Caco-2 (cell line): ENCODE results near the gene RPS6KA5. TPM values are rescaled to one million over a fixed set of nuclear protein-coding genes. Genes with fewer than 3 reads are reported as not detected.

Experiments used
- BruUV-seq: library from RNA; stranded (reverse); fragments of 400-500 nt; replicated peaks from 2 replicates; lab custom pipeline; 2021; lab: Mats Ljungman, UMichigan
- CTCF ChIA-PET: fragments of 300-600 bp; sonication (Branson Sonifier 250); formaldehyde crosslinking; loops from one replicate; lab custom pipeline; 2022; ENCODE audit warnings: antibody characterized with exemption; lab: Charles Lee
- POLR2A ChIA-PET: fragments of 300-600 bp; sonication (Branson Sonifier 250); formaldehyde crosslinking; loops from one replicate; lab custom pipeline; 2022; ENCODE audit warnings: antibody characterized with exemption; lab: Charles Lee
- DNase-seq, 2 experiments: peaks; one replicate each; pipeline versions ENCODE4 v3.0.0 to v3.0.0-alpha.2; 2020 to 2022
- H3K27me3 ChIP-seq: replicated peaks from 2 replicates; pipeline ENCODE4 v1.6.0; 2011; ENCODE audit warnings: low read length; ENCODE audit not compliant: control insufficient read depth, insufficient read depth
- H3K36me3 ChIP-seq: 2 replicates; pipeline ENCODE4 v1.5.1; 2011; ENCODE audit warnings: low read length; ENCODE audit not compliant: control insufficient read depth, insufficient read depth
- H3K4me1 ChIP-seq: fragments of 250-450 bp; sonication (Bioruptor Pico); 2 replicates; pipeline ENCODE4 v1.5.1; 2020; ENCODE audit warnings: mild to moderate bottlenecking
- H3K4me3 ChIP-seq: 2 replicates; pipeline ENCODE4 v1.5.1; 2011; ENCODE audit warnings: low read depth, mild to moderate bottlenecking, control low read depth, low read length
- H3K9me3 ChIP-seq: fragments of 250-450 bp; sonication (Bioruptor Pico); 2 replicates; pipeline ENCODE4 v1.5.1; 2020; ENCODE audit warnings: mild to moderate bottlenecking, moderate library complexity
- H3K27ac Mint-ChIP-seq: one replicate; pipeline ENCODE4 v1.8.0; 2022; ENCODE audit warnings: mixed read lengths; ENCODE audit not compliant: unreplicated experiment
- H3K27me3 Mint-ChIP-seq: one replicate; pipeline ENCODE4 v1.8.0; 2022; ENCODE audit warnings: mixed read lengths; ENCODE audit not compliant: insufficient read depth, unreplicated experiment
- H3K36me3 Mint-ChIP-seq: one replicate; pipeline ENCODE4 v1.8.0; 2022; ENCODE audit warnings: mild to moderate bottlenecking, mixed read lengths; ENCODE audit not compliant: insufficient read depth, unreplicated experiment
- H3K4me1 Mint-ChIP-seq: one replicate; pipeline ENCODE4 v1.8.0; 2022; ENCODE audit warnings: low read depth, mixed read lengths; ENCODE audit not compliant: unreplicated experiment
- H3K4me3 Mint-ChIP-seq: one replicate; pipeline ENCODE4 v1.8.0; 2022; ENCODE audit warnings: mild to moderate bottlenecking, moderate library complexity, mixed read lengths; ENCODE audit not compliant: unreplicated experiment
- H3K9me3 Mint-ChIP-seq: one replicate; pipeline ENCODE4 v1.8.0; 2022; ENCODE audit warnings: mixed read lengths; ENCODE audit not compliant: unreplicated experiment
- intact Hi-C: fragments of 100-400 bp; cut with micrococcal nuclease; formaldehyde crosslinking; loops from one replicate; pipeline ENCODE4 v1.10.0; 2022; ENCODE audit not compliant: unreplicated experiment
- total RNA-seq: library from RNA; stranded (reverse); gene quantifications from 2 replicates; pipeline ENCODE4 v1.2.3, GENCODE V29; 2022
- TF ChIP-seq, protein P1 (sequence below), 2 experiments: fragments of 200-600 bp in 1 of 2; IDR thresholded peaks; 1 replicate in 1 of 2; 2 replicates in 1 of 2; pipeline versions ENCODE4 v1.5.1 to v1.8.0; 2011 to 2022; ENCODE audit warnings: antibody characterized with exemption in 1 of 2, control low read depth in 1 of 2, inconsistent platforms in 1 of 2, low read depth in 1 of 2, low read length in 1 of 2, mild to moderate bottlenecking in 1 of 2, moderate library complexity in 1 of 2; ENCODE audit not compliant: insufficient read depth in 1 of 2, severe bottlenecking in 1 of 2, unreplicated experiment in 1 of 2

RPS6KA5 gene
- total RNA-seq, 1 experiment from 2014 or later = 5.7 TPM

DNA sequence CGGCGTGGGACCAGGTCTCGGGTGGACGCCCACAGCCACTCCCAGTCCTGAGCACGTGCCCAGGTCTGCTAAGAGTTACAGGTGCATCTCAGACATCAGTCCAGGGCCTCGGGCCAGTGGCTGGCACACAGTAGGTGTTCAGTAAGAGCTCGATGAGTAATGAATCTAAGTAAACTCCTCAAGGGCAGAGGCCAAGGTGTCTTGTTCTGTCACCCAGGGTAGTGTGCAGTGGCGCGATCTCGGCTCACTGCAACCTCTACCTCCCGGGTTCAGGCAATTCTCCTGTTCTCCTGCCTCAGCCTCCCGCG lies 255.4 kb downstream of the RPS6KA5 start:
- Histone ChIP-seq H3K36me3 (no peaks in the 10 kb centered on the region), H3K9me3 (no peaks in the 10 kb centered on the region), H3K4me1 (peaks cover 7% of the 10 kb centered on the region; the same call in 1 of the 2 replicates), H3K27me3 (no peaks in the 10 kb centered on the region), H3K4me3 (no peak overlapping the region)
- no peak for DNase-seq
- POLR2A ChIA-PET = no interaction called here
- H3K9me3 Mint-ChIP-seq = no peaks in the 10 kb centered on the region
- CTCF ChIA-PET = no interaction called here
- no peaks in the 10 kb centered on the region for H3K27me3 Mint-ChIP-seq
- intact Hi-C loops = no loop called here
- no peak overlapping the region for H3K4me3 Mint-ChIP-seq
- TF ChIP-seq, protein P1, sequence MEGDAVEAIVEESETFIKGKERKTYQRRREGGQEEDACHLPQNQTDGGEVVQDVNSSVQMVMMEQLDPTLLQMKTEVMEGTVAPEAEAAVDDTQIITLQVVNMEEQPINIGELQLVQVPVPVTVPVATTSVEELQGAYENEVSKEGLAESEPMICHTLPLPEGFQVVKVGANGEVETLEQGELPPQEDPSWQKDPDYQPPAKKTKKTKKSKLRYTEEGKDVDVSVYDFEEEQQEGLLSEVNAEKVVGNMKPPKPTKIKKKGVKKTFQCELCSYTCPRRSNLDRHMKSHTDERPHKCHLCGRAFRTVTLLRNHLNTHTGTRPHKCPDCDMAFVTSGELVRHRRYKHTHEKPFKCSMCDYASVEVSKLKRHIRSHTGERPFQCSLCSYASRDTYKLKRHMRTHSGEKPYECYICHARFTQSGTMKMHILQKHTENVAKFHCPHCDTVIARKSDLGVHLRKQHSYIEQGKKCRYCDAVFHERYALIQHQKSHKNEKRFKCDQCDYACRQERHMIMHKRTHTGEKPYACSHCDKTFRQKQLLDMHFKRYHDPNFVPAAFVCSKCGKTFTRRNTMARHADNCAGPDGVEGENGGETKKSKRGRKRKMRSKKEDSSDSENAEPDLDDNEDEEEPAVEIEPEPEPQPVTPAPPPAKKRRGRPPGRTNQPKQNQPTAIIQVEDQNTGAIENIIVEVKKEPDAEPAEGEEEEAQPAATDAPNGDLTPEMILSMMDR (IDR thresholded peaks at IDR 0.05; ENCODE audit: insufficient read depth in 1 of 2, low read depth in 1 of 2, low read length in 1 of 2, severe bottlenecking in 1 of 2, unreplicated experiment in 1 of 2) = no peak
- H3K27ac Mint-ChIP-seq = no peak overlapping the region
- BruUV-seq = no TSS peak
- H3K4me1 Mint-ChIP-seq = peaks cover 6% of the 10 kb centered on the region
- H3K36me3 Mint-ChIP-seq = no peaks in the 10 kb centered on the region

DNA sequence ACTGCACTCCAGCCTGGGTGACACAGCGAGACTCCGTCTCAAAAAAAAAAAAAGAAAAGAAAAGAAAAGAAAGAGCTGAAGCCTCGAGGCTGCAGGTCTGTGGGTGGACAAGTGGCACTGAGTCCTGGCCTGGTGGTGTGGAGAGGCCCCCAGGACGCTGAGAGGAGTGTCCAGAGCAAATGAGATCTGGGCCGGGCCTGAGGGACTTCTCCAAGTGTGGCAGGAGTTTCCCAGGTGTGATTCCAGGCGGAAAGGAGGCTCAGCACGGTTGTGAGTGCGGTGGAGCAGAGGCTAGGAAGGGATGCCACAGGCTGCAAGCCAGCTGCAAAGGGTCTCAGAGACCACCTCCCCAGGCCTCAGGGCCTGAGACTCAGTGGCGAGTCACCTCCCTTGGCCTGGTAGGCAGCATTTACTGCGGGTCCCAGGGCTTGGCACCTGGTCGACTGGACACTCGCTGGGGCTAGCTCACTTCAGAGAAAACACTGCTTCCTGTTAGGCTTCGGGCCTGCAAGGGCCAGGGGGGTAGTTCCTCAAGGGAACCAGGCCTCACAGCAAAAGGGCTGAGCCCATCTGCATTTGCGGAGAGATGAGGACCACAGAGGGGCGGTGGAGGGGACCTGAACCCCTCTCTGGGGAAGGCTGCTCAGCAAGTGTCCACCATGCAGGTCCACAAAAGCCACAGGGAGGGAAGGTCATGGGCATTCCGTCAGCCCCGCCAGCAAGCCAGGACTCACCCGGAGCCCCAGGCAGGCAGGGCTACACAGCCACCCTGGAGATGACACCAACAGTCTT lies 256.0 kb downstream of the RPS6KA5 start:
- H3K36me3 ChIP-seq = no peaks in the 10 kb centered on the region
- H3K27me3 ChIP-seq = no peaks in the 10 kb centered on the region
- H3K4me1 ChIP-seq = peaks cover 7% of the 10 kb centered on the region; the same call in 1 of the 2 replicates
- no peak overlapping the region for H3K4me3 ChIP-seq
- POLR2A ChIA-PET = no interaction called here
- no peaks in the 10 kb centered on the region for H3K27me3 Mint-ChIP-seq
- no peak overlapping the region for H3K27ac Mint-ChIP-seq
- DNase-seq = no peak
- intact Hi-C loops = no loop called here
- TF ChIP-seq, protein P1 (IDR thresholded peaks at IDR 0.05; ENCODE audit: insufficient read depth in 1 of 2, low read depth in 1 of 2, low read length in 1 of 2, severe bottlenecking in 1 of 2, unreplicated experiment in 1 of 2) = no peak
- CTCF ChIA-PET = no interaction called here
- H3K9me3 Mint-ChIP-seq = no peaks in the 10 kb centered on the region
- H3K4me1 Mint-ChIP-seq = peaks cover 6% of the 10 kb centered on the region
- H3K4me3 Mint-ChIP-seq = no peak overlapping the region
- no peaks in the 10 kb centered on the region for H3K9me3 ChIP-seq
- no TSS peak for BruUV-seq
- no peaks in the 10 kb centered on the region for H3K36me3 Mint-ChIP-seq

DNA sequence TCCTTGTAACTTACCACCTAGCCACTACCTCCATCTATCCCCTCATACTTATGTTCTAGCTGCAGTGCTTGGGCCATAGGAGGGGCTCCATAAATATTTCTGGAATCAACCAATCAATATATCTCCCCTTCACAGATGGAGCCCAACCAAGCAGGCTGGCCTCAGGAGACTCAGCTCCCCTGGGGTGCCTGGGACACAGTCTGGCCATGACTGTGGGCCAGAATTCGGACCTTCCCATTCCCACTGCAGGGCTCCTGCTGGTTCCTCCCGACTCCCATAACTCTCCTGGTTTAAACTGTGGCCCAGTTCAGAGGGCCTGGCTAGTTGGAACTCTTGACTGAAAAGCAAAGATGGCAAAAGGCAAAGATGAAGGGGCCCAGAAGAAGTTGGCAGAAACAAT lies 257.2 kb downstream of the RPS6KA5 start:
- Mint-ChIP-seq H3K27ac (no peak overlapping the region), H3K4me3 (no peak overlapping the region), H3K4me1 (peaks cover 6% of the 10 kb centered on the region), H3K36me3 (no peaks in the 10 kb centered on the region), H3K27me3 (no peaks in the 10 kb centered on the region), H3K9me3 (no peaks in the 10 kb centered on the region)
- CTCF ChIA-PET = no interaction called here
- TF ChIP-seq, protein P1 (IDR thresholded peaks at IDR 0.05; ENCODE audit: insufficient read depth in 1 of 2, low read depth in 1 of 2, low read length in 1 of 2, severe bottlenecking in 1 of 2, unreplicated experiment in 1 of 2) = no peak
- H3K4me3 ChIP-seq = no peak overlapping the region
- BruUV-seq = no TSS peak
- intact Hi-C loops = no loop called here
- POLR2A ChIA-PET = no interaction called here
- peaks cover 7% of the 10 kb centered on the region; the same call in 1 of the 2 replicates for H3K4me1 ChIP-seq
- no peaks in the 10 kb centered on the region for H3K27me3 ChIP-seq
- H3K9me3 ChIP-seq = no peaks in the 10 kb centered on the region
- no peaks in the 10 kb centered on the region for H3K36me3 ChIP-seq
- DNase-seq = no peak
